ENCODE results near the gene SPATA2.

DNA sequence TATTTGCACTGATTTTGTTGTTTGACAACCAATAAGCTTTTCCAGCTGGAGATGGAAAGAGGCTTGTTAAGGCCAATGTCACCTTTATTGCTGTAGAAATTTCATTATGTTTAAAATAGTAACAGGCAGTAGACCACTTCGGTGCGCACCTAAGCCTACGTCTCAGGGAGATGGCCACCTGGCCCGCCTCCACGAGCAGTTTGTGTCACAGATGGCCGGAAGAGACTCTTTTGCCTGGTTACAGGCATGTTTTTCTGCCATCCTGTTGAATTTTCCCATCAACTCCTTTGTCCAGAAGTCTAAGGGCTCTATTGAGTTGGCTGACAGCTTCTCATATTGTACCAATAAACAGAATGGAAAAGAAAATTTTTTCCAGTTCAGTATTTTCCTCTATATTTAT is 51.7 kb downstream of the SPATA2 start:
- TF ChIP-seq TAF1 (IDR thresholded peaks at IDR 0.05; ENCODE audit: borderline replicate concordance, insufficient read depth, low read length): no peak
- TF ChIP-seq, protein P1, sequence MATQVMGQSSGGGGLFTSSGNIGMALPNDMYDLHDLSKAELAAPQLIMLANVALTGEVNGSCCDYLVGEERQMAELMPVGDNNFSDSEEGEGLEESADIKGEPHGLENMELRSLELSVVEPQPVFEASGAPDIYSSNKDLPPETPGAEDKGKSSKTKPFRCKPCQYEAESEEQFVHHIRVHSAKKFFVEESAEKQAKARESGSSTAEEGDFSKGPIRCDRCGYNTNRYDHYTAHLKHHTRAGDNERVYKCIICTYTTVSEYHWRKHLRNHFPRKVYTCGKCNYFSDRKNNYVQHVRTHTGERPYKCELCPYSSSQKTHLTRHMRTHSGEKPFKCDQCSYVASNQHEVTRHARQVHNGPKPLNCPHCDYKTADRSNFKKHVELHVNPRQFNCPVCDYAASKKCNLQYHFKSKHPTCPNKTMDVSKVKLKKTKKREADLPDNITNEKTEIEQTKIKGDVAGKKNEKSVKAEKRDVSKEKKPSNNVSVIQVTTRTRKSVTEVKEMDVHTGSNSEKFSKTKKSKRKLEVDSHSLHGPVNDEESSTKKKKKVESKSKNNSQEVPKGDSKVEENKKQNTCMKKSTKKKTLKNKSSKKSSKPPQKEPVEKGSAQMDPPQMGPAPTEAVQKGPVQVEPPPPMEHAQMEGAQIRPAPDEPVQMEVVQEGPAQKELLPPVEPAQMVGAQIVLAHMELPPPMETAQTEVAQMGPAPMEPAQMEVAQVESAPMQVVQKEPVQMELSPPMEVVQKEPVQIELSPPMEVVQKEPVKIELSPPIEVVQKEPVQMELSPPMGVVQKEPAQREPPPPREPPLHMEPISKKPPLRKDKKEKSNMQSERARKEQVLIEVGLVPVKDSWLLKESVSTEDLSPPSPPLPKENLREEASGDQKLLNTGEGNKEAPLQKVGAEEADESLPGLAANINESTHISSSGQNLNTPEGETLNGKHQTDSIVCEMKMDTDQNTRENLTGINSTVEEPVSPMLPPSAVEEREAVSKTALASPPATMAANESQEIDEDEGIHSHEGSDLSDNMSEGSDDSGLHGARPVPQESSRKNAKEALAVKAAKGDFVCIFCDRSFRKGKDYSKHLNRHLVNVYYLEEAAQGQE (IDR thresholded peaks at IDR 0.05; ENCODE audit: insufficient read depth in 1 of 2, low read depth in 2 of 2, low read length in 2 of 2): no peak
- TF ChIP-seq POLR2AphosphoS5 (IDR thresholded peaks at IDR 0.05; ENCODE audit: low read depth, low read length): no peak
